Bronchial smooth muscle cell (primary cell): Measurements from ENCODE around the gene GAGE2A. TPM values are rescaled to one million over a fixed set of nuclear protein-coding genes. Genes with fewer than 3 reads are reported as not detected.

Experiments used
- total RNA-seq: library from RNA; depleted of rRNA; stranded (reverse); fragments of >200 nt; gene quantifications from 2 replicates; pipeline ENCODE4 v1.2.1, GENCODE V29; 2014

GAGE2A gene, protein sequence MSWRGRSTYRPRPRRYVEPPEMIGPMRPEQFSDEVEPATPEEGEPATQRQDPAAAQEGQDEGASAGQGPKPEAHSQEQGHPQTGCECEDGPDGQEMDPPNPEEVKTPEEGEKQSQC
- not detected in 2 replicates for total RNA-seq

DNA sequence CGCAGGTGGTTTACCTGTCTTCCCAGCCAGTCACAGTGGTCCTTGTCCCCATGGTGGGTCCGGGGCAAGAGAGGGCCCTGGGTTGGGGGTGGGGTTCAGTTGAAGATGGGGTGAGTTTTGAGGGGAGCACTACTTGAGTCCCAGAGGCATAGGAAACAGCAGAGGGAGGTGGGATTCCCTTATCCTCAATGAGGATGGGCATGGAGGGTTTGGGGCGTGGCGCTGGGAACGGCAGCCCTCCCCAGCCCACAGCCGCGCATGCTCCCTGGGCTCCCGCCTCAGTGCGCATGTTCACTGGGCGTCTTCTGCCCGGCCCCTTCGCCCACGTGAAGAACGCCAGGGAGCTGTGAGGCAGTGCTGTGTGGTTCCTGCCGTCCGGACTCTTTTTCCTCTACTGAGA, at the start of gene GAGE2A:
GAGE2A (plus strand) TSS at position 301 of the 400 bp plus-strand sequence. CDS start 1,155 bp downstream, outside the sequence.

DNA sequence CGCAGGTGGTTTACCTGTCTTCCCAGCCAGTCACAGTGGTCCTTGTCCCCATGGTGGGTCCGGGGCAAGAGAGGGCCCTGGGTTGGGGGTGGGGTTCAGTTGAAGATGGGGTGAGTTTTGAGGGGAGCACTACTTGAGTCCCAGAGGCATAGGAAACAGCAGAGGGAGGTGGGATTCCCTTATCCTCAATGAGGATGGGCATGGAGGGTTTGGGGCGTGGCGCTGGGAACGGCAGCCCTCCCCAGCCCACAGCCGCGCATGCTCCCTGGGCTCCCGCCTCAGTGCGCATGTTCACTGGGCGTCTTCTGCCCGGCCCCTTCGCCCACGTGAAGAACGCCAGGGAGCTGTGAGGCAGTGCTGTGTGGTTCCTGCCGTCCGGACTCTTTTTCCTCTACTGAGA, 47.9 kb upstream of the GAGE2A start, which contains the start of gene GAGE12D:
GAGE12D (plus strand) TSS at position 301 of the 400 bp plus-strand sequence. CDS start 1,155 bp downstream, outside the sequence.

DNA sequence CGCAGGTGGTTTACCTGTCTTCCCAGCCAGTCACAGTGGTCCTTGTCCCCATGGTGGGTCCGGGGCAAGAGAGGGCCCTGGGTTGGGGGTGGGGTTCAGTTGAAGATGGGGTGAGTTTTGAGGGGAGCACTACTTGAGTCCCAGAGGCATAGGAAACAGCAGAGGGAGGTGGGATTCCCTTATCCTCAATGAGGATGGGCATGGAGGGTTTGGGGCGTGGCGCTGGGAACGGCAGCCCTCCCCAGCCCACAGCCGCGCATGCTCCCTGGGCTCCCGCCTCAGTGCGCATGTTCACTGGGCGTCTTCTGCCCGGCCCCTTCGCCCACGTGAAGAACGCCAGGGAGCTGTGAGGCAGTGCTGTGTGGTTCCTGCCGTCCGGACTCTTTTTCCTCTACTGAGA, 38.3 kb upstream of the GAGE2A start, which contains the start of gene GAGE12E:
GAGE12E (plus strand) TSS at position 301 of the 400 bp plus-strand sequence. CDS start 1,155 bp downstream, outside the sequence.

DNA sequence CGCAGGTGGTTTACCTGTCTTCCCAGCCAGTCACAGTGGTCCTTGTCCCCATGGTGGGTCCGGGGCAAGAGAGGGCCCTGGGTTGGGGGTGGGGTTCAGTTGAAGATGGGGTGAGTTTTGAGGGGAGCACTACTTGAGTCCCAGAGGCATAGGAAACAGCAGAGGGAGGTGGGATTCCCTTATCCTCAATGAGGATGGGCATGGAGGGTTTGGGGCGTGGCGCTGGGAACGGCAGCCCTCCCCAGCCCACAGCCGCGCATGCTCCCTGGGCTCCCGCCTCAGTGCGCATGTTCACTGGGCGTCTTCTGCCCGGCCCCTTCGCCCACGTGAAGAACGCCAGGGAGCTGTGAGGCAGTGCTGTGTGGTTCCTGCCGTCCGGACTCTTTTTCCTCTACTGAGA, 28.8 kb upstream of the GAGE2A start, which contains the start of gene GAGE12F:
GAGE12F (plus strand) TSS at position 301 of the 400 bp plus-strand sequence. CDS start 1,155 bp downstream, outside the sequence.

DNA sequence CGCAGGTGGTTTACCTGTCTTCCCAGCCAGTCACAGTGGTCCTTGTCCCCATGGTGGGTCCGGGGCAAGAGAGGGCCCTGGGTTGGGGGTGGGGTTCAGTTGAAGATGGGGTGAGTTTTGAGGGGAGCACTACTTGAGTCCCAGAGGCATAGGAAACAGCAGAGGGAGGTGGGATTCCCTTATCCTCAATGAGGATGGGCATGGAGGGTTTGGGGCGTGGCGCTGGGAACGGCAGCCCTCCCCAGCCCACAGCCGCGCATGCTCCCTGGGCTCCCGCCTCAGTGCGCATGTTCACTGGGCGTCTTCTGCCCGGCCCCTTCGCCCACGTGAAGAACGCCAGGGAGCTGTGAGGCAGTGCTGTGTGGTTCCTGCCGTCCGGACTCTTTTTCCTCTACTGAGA, 19.2 kb upstream of the GAGE2A start, which contains the start of gene GAGE12G:
GAGE12G (plus strand) TSS at position 301 of the 400 bp plus-strand sequence. CDS start 1,155 bp downstream, outside the sequence.

DNA sequence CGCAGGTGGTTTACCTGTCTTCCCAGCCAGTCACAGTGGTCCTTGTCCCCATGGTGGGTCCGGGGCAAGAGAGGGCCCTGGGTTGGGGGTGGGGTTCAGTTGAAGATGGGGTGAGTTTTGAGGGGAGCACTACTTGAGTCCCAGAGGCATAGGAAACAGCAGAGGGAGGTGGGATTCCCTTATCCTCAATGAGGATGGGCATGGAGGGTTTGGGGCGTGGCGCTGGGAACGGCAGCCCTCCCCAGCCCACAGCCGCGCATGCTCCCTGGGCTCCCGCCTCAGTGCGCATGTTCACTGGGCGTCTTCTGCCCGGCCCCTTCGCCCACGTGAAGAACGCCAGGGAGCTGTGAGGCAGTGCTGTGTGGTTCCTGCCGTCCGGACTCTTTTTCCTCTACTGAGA, 9.6 kb upstream of the GAGE2A start, which contains the start of gene GAGE12H:
GAGE12H (plus strand) TSS at position 301 of the 400 bp plus-strand sequence. CDS start 1,155 bp downstream, outside the sequence.

DNA sequence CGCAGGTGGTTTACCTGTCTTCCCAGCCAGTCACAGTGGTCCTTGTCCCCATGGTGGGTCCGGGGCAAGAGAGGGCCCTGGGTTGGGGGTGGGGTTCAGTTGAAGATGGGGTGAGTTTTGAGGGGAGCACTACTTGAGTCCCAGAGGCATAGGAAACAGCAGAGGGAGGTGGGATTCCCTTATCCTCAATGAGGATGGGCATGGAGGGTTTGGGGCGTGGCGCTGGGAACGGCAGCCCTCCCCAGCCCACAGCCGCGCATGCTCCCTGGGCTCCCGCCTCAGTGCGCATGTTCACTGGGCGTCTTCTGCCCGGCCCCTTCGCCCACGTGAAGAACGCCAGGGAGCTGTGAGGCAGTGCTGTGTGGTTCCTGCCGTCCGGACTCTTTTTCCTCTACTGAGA, 9.4 kb downstream of the GAGE2A start, which contains the start of gene GAGE1:
GAGE1 (plus strand) TSS at position 301 of the 400 bp plus-strand sequence. CDS start 1,155 bp downstream, outside the sequence.

Other genes with a start within 250 kb of the GAGE2A start
- not detected in 2 replicates for gene GAGE12C, start 57.3 kb upstream of the GAGE2A start, total RNA-seq
- gene GAGE12D, start 47.8 kb upstream of the GAGE2A start, total RNA-seq: not detected in 2 replicates
- gene GAGE12E, start 38.2 kb upstream of the GAGE2A start, total RNA-seq: not detected in 2 replicates
- gene GAGE12F, start 28.7 kb upstream of the GAGE2A start, total RNA-seq: not detected in 2 replicates
- gene GAGE12G, start 19.1 kb upstream of the GAGE2A start, total RNA-seq: not detected in 2 replicates
- gene GAGE12H, start 9.5 kb upstream of the GAGE2A start, total RNA-seq: not detected in 2 replicates
- not detected in 2 replicates for gene GAGE1, start 9.5 kb downstream of the GAGE2A start, total RNA-seq
- gene PAGE1, start 106.5 kb downstream of the GAGE2A start, total RNA-seq: not detected in 2 replicates
- gene PAGE4, start 239.8 kb downstream of the GAGE2A start, total RNA-seq: not detected in 2 replicates